GM19455 (cell line): ENCODE measurements around the gene KLHDC7B.
A peak's percentile ranks its signal among the peaks of the same experiment; 100 is the strongest.

Experiments
- ATAC-seq: cut with Tn5 transposase; IDR thresholded peaks from one replicate; pipeline ENCODE4 v1.9.1; 2021; ENCODE audit not compliant: unreplicated experiment

The KLHDC7B gene

GRCh38 chr22:50571264-50572175 is 25.8 kb downstream of the KLHDC7B start:
- ATAC-seq: no peak

GRCh38 chr22:50572965-50573364 is 27.3 kb downstream of the KLHDC7B start:
- ATAC-seq: no peak

GRCh38 chr22:50573491-50574382 is 28.0 kb downstream of the KLHDC7B start:
- ATAC-seq: no peak

GRCh38 chr22:50574383-50574755 is 28.7 kb downstream of the KLHDC7B start:
- no peak for ATAC-seq

GRCh38 chr22:50575426-50575941 is 29.8 kb downstream of the KLHDC7B start:
- no peak for ATAC-seq

- no peak for ATAC-seq
Measured at GRCh38 chr22:50576070-50576469, 30.4 kb downstream of the KLHDC7B start.

GRCh38 chr22:50576806-50577696 is 31.4 kb downstream of the KLHDC7B start:
- no peak for ATAC-seq

GRCh38 chr22:50577697-50577986 is 31.9 kb downstream of the KLHDC7B start:
- ATAC-seq: no peak

GRCh38 chr22:50577987-50578775 is 32.5 kb downstream of the KLHDC7B start, which contains the start of gene CPT1B:
TSS of gene CPT1B (minus strand) at chr22:50578427. CDS start at chr22:50577915, 512 bp downstream.
- ATAC-seq: no peak

- no peak for ATAC-seq
Measured at GRCh38 chr22:50578776-50579310, 33.1 kb downstream of the KLHDC7B start.

- ATAC-seq: no peak
Measured at GRCh38 chr22:50579752-50580151, 34.1 kb downstream of the KLHDC7B start.

GRCh38 chr22:50581031-50581949 is 35.6 kb downstream of the KLHDC7B start:
- ATAC-seq: no peak

GRCh38 chr22:50581950-50582492 is 36.3 kb downstream of the KLHDC7B start:
- peak; percentile 31 for ATAC-seq

- ATAC-seq: peak; percentile 78
Measured at GRCh38 chr22:50582493-50583293, 37.0 kb downstream of the KLHDC7B start, which contains the start of gene CHKB. TSS of gene CHKB (minus strand) at chr22:50582849. CDS start at chr22:50582781, 68 bp downstream.

- ATAC-seq: peak; percentile 37
Measured at GRCh38 chr22:50583294-50583861, 37.7 kb downstream of the KLHDC7B start.

- no peak for ATAC-seq
Measured at GRCh38 chr22:50584106-50585096, 38.7 kb downstream of the KLHDC7B start.
